Mesenchymal stem cell (in vitro differentiated cells and primary cell): ENCODE results near the gene PAQR8.

ENCODE experiments used
- DNase-seq: peaks from one replicate; pipeline ENCODE4 v3.0.0-alpha.2; 2013
- H2AFZ ChIP-seq: one replicate; pipeline ENCODE4 v1.6.1; 2013; ENCODE audit warnings: low read depth, mild to moderate bottlenecking, control low read depth, inconsistent platforms, low read length, moderate library complexity
- H2AK5ac ChIP-seq: 2 replicates; pipeline ENCODE4 v1.6.1; 2013; ENCODE audit warnings: low read length, moderate library complexity, mild to moderate bottlenecking, inconsistent platforms; ENCODE audit not compliant: severe bottlenecking
- H2BK120ac ChIP-seq: one replicate; pipeline ENCODE4 v1.6.1; 2013; ENCODE audit warnings: low read depth, mild to moderate bottlenecking, inconsistent platforms, low read length, moderate library complexity
- H2BK12ac ChIP-seq, 2 experiments: one replicate each; pipeline ENCODE4 v1.6.1; 2013; ENCODE audit warnings: inconsistent platforms in 2 of 2, low read length in 2 of 2, mild to moderate bottlenecking in 2 of 2, moderate library complexity in 2 of 2, control low read depth in 1 of 2
- H2BK15ac ChIP-seq: one replicate; pipeline ENCODE4 v1.6.1; 2013; ENCODE audit warnings: mild to moderate bottlenecking, low read depth, inconsistent platforms; ENCODE audit not compliant: poor library complexity, severe bottlenecking
- H2BK5ac ChIP-seq: 2 replicates; pipeline ENCODE4 v1.6.1; 2013; ENCODE audit warnings: low read depth, mild to moderate bottlenecking, low read length, control low read depth, inconsistent platforms; ENCODE audit not compliant: poor library complexity, severe bottlenecking
- H3K14ac ChIP-seq, 2 experiments: one replicate each; pipeline ENCODE4 v1.6.1; 2013; ENCODE audit warnings: inconsistent platforms in 2 of 2, low read length in 2 of 2, control low read depth in 1 of 2, mild to moderate bottlenecking in 1 of 2, moderate library complexity in 1 of 2
- H3K18ac ChIP-seq, 2 experiments: one replicate each; pipeline ENCODE4 v1.6.1; 2013; ENCODE audit warnings: inconsistent platforms in 2 of 2, low read length in 2 of 2, control low read depth in 1 of 2, low read depth in 1 of 2, mild to moderate bottlenecking in 1 of 2
- H3K23ac ChIP-seq, 2 experiments: one replicate each; pipeline ENCODE4 v1.6.1; 2013; ENCODE audit warnings: inconsistent platforms in 2 of 2, low read length in 2 of 2, mild to moderate bottlenecking in 2 of 2, moderate library complexity in 2 of 2, control low read depth in 1 of 2
- H3K27ac ChIP-seq: 2 replicates; pipeline ENCODE4 v1.5.1; 2013; ENCODE audit warnings: mild to moderate bottlenecking, moderate library complexity, low read length, control low read depth, inconsistent platforms; ENCODE audit not compliant: poor library complexity, severe bottlenecking
- H3K27me3 ChIP-seq, 2 experiments: 2 replicates each; pipeline versions ENCODE4 v1.6.1 to v1.7.0; 2013; ENCODE audit warnings: low read length in 2 of 2, mild to moderate bottlenecking in 2 of 2, moderate library complexity in 2 of 2, control low read depth in 1 of 2, inconsistent platforms in 1 of 2; ENCODE audit not compliant: control insufficient read depth in 1 of 2, insufficient read depth in 1 of 2
- H3K36me3 ChIP-seq, 2 experiments: 2 replicates each; pipeline versions ENCODE4 v1.6.1 to v1.7.0; 2013; ENCODE audit warnings: low read length in 2 of 2, control low read depth in 1 of 2, inconsistent platforms in 1 of 2, low read depth in 1 of 2, mild to moderate bottlenecking in 1 of 2; ENCODE audit not compliant: insufficient read depth in 2 of 2, control insufficient read depth in 1 of 2
- H3K4ac ChIP-seq, 2 experiments: one replicate each; pipeline ENCODE4 v1.6.1; 2013; ENCODE audit warnings: inconsistent platforms in 2 of 2, low read length in 2 of 2, mild to moderate bottlenecking in 2 of 2, moderate library complexity in 2 of 2, control low read depth in 1 of 2, low read depth in 1 of 2
- H3K4me1 ChIP-seq: 2 replicates; pipeline ENCODE4 v1.6.1; 2013; ENCODE audit warnings: low read depth, low read length, control low read depth; ENCODE audit not compliant: control insufficient read depth, insufficient read depth
- H3K4me2 ChIP-seq: 2 replicates; pipeline ENCODE4 v1.6.1; 2013; ENCODE audit warnings: low read length, mild to moderate bottlenecking, inconsistent platforms; ENCODE audit not compliant: poor library complexity, severe bottlenecking
- H3K4me3 ChIP-seq, 2 experiments: 2 replicates each; pipeline versions ENCODE4 v1.5.1 to v1.7.0; 2013; ENCODE audit warnings: low read length in 2 of 2, mild to moderate bottlenecking in 2 of 2, control low read depth in 1 of 2, low read depth in 1 of 2; ENCODE audit not compliant: insufficient read depth in 1 of 2
- H3K79me1 ChIP-seq: replicated peaks from 2 replicates; pipeline ENCODE4 v1.6.1; 2013; ENCODE audit warnings: mild to moderate bottlenecking, control low read depth, low read length, inconsistent platforms; ENCODE audit not compliant: poor library complexity, severe bottlenecking
- H3K9ac ChIP-seq: 2 replicates; pipeline ENCODE4 v1.7.0; 2013; ENCODE audit warnings: mild to moderate bottlenecking, low read length, moderate library complexity
- H3K9me3 ChIP-seq: 2 replicates; pipeline ENCODE4 v1.7.0; 2013; ENCODE audit warnings: mild to moderate bottlenecking, low read length; ENCODE audit not compliant: control insufficient read depth
- H4K8ac ChIP-seq: one replicate; pipeline ENCODE4 v1.6.1; 2013; ENCODE audit warnings: inconsistent platforms, mild to moderate bottlenecking, low read length, moderate library complexity
- H4K91ac ChIP-seq: one replicate; pipeline ENCODE4 v1.6.1; 2013; ENCODE audit warnings: mild to moderate bottlenecking, low read length, inconsistent platforms
- WGBS: methylation state at CpG from one replicate; pipeline ENCODE4 v1.1.7; 2013; ENCODE audit warnings: mixed read lengths; 5-methylcytosine and 5-hydroxymethylcytosine counted together

Gene PAQR8

GRCh38 chr6:52377538-52378221 lies 15.7 kb downstream of the PAQR8 start:
- Histone ChIP-seq H2BK5ac (no peak overlapping the region), H4K91ac (no peak overlapping the region), H3K4me1 (no peaks in the 10 kb centered on the region), H4K8ac (no peak overlapping the region), H3K14ac (no peak overlapping the region), H3K9me3 (no peaks in the 10 kb centered on the region), H3K36me3 (peaks cover 0 to 3% of the 10 kb centered on the region in 2 experiments), H3K27me3 (no peaks in the 10 kb centered on the region), H3K4me2 (no peak overlapping the region), H3K4ac (no peak overlapping the region), H3K4me3 (no peak overlapping the region), H2AFZ (no peak overlapping the region), H2AK5ac (no peak overlapping the region), H3K27ac (no peak overlapping the region), H2BK120ac (no peak overlapping the region), H3K79me1 (peaks cover 13% of the 10 kb centered on the region), H3K18ac (no peak overlapping the region), H2BK12ac (no peak overlapping the region), H2BK15ac (no peak overlapping the region), H3K23ac (no peak overlapping the region), H3K9ac (no peak overlapping the region)
- no peak for DNase-seq
- WGBS = 90% methylated on average over 2 of the region's 3 CpGs

- Histone ChIP-seq H3K23ac (no peak overlapping the region), H2BK12ac (no peak overlapping the region), H3K4me3 (no peak overlapping the region), H3K14ac (no peak overlapping the region), H3K4ac (no peak overlapping the region), H3K27ac (no peak overlapping the region), H3K9ac (no peak overlapping the region), H4K91ac (no peak overlapping the region), H2AK5ac (no peak overlapping the region), H3K79me1 (peaks cover 11% of the 10 kb centered on the region), H3K9me3 (no peaks in the 10 kb centered on the region), H3K36me3 (no peaks in the 10 kb centered on the region), H2BK120ac (no peak overlapping the region), H3K18ac (no peak overlapping the region), H2AFZ (no peak overlapping the region), H2BK5ac (no peak overlapping the region), H3K27me3 (no peaks in the 10 kb centered on the region), H3K4me2 (no peak overlapping the region), H2BK15ac (no peak overlapping the region), H4K8ac (no peak overlapping the region), H3K4me1 (no peaks in the 10 kb centered on the region)
- 95% methylated on average over 4 of the region's 4 CpGs for WGBS
- DNase-seq = no peak
Measured at GRCh38 chr6:52381249-52381648, 19.3 kb downstream of the PAQR8 start.

GRCh38 chr6:52384145-52384766 lies 22.3 kb downstream of the PAQR8 start:
- Histone ChIP-seq H3K36me3 (no peaks in the 10 kb centered on the region), H3K9me3 (no peaks in the 10 kb centered on the region), H4K8ac (no peak overlapping the region), H3K18ac (no peak overlapping the region), H2BK15ac (no peak overlapping the region), H4K91ac (no peak overlapping the region), H3K79me1 (peaks cover 9% of the 10 kb centered on the region), H2BK12ac (no peak overlapping the region), H3K27me3 (no peaks in the 10 kb centered on the region), H3K14ac (peak overlapping the region in 1 of 2 experiments; percentile 60), H3K27ac (no peak overlapping the region), H2AFZ (peak overlapping the region; percentile 42), H2BK120ac (no peak overlapping the region), H3K4me3 (no peak overlapping the region), H3K23ac (no peak overlapping the region), H3K4me1 (no peaks in the 10 kb centered on the region), H2AK5ac (no peak overlapping the region), H3K4ac (no peak overlapping the region), H2BK5ac (no peak overlapping the region), H3K9ac (no peak overlapping the region), H3K4me2 (no peak overlapping the region)
- DNase-seq = no peak
- WGBS = 95% methylated on average over 2 of the region's 2 CpGs

GRCh38 chr6:52385074-52385473 lies 23.1 kb downstream of the PAQR8 start:
- no peaks in the 10 kb centered on the region for H3K36me3 ChIP-seq
- H3K27me3 ChIP-seq = no peaks in the 10 kb centered on the region
- no peak overlapping the region for H3K23ac ChIP-seq
- 69% methylated on average over 2 of the region's 4 CpGs for WGBS
- no peaks in the 10 kb centered on the region for H3K9me3 ChIP-seq
- no peak overlapping the region for H4K91ac ChIP-seq
- no peak overlapping the region for H3K4me3 ChIP-seq
- peaks cover 2% of the 10 kb centered on the region for H3K4me1 ChIP-seq
- H2BK12ac ChIP-seq = no peak overlapping the region
- H3K14ac ChIP-seq = no peak overlapping the region
- DNase-seq = no peak
- H3K4me2 ChIP-seq = no peak overlapping the region
- H4K8ac ChIP-seq = no peak overlapping the region
- no peak overlapping the region for H3K18ac ChIP-seq
- no peak overlapping the region for H2BK120ac ChIP-seq
- no peak overlapping the region for H3K4ac ChIP-seq
- peaks cover 9% of the 10 kb centered on the region for H3K79me1 ChIP-seq
- no peak overlapping the region for H3K9ac ChIP-seq
- H2BK5ac ChIP-seq = no peak overlapping the region
- H2AK5ac ChIP-seq = no peak overlapping the region
- no peak overlapping the region for H3K27ac ChIP-seq
- no peak overlapping the region for H2AFZ ChIP-seq
- H2BK15ac ChIP-seq = no peak overlapping the region
